Adrenal gland (tissue), 12 donors: ENCODE data around the gene EIPR1. TPM values are rescaled to one million over a fixed set of nuclear protein-coding genes. Genes with fewer than 3 reads are reported as not detected.

ENCODE experiments used
- DNase-seq, 7 donors: peaks; one replicate each; pipeline ENCODE4 v3.0.0-alpha.2; 2019 to 2020
- H3K27ac ChIP-seq, 5 donors: fragments of 200-600 bp; sonication (generic) in 4 of 5; 1 replicate in 3 of 5; 2 replicates in 2 of 5; pipeline versions ENCODE4 v1.5.1 to v1.8.0; 2016 to 2020; ENCODE audit warnings: mild to moderate bottlenecking in 1 of 5
- H3K27me3 ChIP-seq: fragments of 200-600 bp; 2 replicates; pipeline ENCODE4 v1.8.0; 2021
- H3K36me3 ChIP-seq, 2 donors: fragments of 200-600 bp; replicated peaks in 1 of 2; 1 replicate in 1 of 2; 2 replicates in 1 of 2; pipeline versions ENCODE4 v1.5.1 to v1.8.0; 2018 to 2022
- H3K4me1 ChIP-seq, 2 donors: fragments of 200-600 bp; replicated peaks in 1 of 2; 1 replicate in 1 of 2; 2 replicates in 1 of 2; pipeline versions ENCODE4 v1.5.1 to v1.8.0; 2018 to 2021
- H3K4me3 ChIP-seq, 4 donors: fragments of 200-600 bp; sonication (generic) in 3 of 4; one replicate each; pipeline ENCODE4 v1.5.1; 2016 to 2018
- H3K9me3 ChIP-seq, 3 donors: fragments of 200-600 bp; sonication (generic) in 1 of 3; replicated peaks in 1 of 3; 1 replicate in 2 of 3; 2 replicates in 1 of 3; pipeline versions ENCODE4 v1.5.1 to v1.8.0; 2016 to 2021
- POLR2A ChIP-seq, 2 donors: fragments of 450-650 bp; IDR thresholded peaks; one replicate each; pipeline ENCODE4 v1.6.1; 2017; ENCODE audit warnings: antibody characterized with exemption in 2 of 2, mild to moderate bottlenecking in 2 of 2, moderate library complexity in 1 of 2
- WGBS, 4 donors: extraction: QIAGEN DNeasy Blood & Tissue Kit in 2 of 4; methylation state at CpG; one replicate each; pipeline versions ENCODE4 v1.1.5 to v1.1.7; 2013 to 2017; 5-methylcytosine and 5-hydroxymethylcytosine counted together
- intact Hi-C, 2 donors: fragments of 100-400 bp; cut with DNase I; formaldehyde crosslinking; loops; one replicate each; pipeline versions ENCODE4 v1.14.1 to v1.15.0; 2022 to 2023
- polyA plus RNA-seq, 3 donors: library from polyadenylated mRNA; stranded (reverse); fragments of 200-250 nt in 2 of 3; fragments of 350-450 nt in 1 of 3; fragmentation: Illumina TruSeq in 1 of 3; extraction: RNeasy Lipid Tissue Mini Kit (QIAGEN cat#74804) in 1 of 3; gene quantifications; one replicate each; pipeline ENCODE4 v1.2.3, GENCODE V29; 2013 to 2014
- total RNA-seq, 9 donors: library from RNA; depleted of rRNA in 4 of 9; stranded (reverse); fragments of >200 nt in 4 of 9; fragments of 120-200 nt in 1 of 9; fragmentation: NEBNext Ultra II Directional in 1 of 9; extraction: Animal tissue kit (Norgen Biotek cat#: 25700) in 1 of 9; gene quantifications; one replicate each; pipeline versions ENCODE4 v1.1.0 to v1.2.4, GENCODE V29; 2013 to 2023
- TF ChIP-seq, protein P1 (sequence below), 6 experiments: fragments of 450-650 bp in 4 of 6; fragments of 200-600 bp in 2 of 6; sonication (generic) in 1 of 6; IDR thresholded peaks; 1 replicate in 5 of 6; 2 replicates in 1 of 6; pipeline versions ENCODE4 v1.5.1 to v1.8.0; 2016 to 2021; ENCODE audit warnings: antibody characterized with exemption in 6 of 6, mild to moderate bottlenecking in 2 of 6, moderate library complexity in 1 of 6
- donor health status: healthy with polysubstance abuse.
- donor health status: Bipolar disorder and iron deficiency.
- donor health status: DM: yes; HTN: yes; CAD: no.
- donor health status: DM: no; HTN: no; CAD: no.
- donor health status: DM: no; HTN: no; CAD: no.
- donor health status: DM: yes; HTN: yes; CAD: no.

EIPR1 gene
- total and polyA plus RNA-seq, 12 donors: 10.3 to 37.9 (median 28.5) TPM

DNA sequence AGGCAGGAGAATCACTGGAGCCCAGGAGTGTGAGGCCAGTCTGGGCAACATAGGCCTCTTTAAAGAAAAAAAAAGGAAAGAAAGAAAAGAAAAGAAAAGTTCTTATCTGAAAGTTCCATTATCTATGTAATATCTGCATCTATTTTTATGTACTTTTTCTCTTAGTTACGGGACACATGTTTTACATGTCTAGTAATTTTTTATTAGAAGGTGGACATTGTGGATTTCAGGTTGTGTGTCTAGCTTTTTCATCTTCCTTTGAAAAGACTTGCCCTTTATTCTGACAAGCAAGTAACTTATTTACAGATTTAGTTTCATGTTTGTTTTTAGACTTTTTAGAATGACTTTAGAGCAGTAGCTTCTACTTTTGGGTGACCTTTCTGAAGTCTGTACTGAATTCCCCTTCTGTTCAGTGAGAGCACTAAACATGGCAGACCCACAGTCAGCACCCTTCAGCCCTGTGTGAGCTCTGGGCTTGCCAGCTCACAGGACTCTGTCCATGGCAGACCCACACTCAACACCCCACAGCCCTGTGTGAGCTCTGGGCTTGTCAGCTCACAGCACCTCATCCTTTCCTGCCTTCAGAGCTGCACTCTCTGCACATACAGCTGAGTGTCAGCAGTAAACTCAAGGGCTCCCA is 19.4 kb upstream of the EIPR1 start:
- Histone ChIP-seq H3K9me3 (peaks cover 0 to 18% (median 8%) of the 10 kb centered on the region in 3 donors), H3K27ac (no peak overlapping the region), H3K4me1 (peaks cover 0 to 13% of the 10 kb centered on the region in 2 donors), H3K27me3 (no peaks in the 10 kb centered on the region), H3K36me3 (peaks cover 0 to 19% of the 10 kb centered on the region in 2 donors), H3K4me3 (no peak overlapping the region)
- DNase-seq: no peak
- intact Hi-C loops: no loop called here
- TF ChIP-seq, protein P1, sequence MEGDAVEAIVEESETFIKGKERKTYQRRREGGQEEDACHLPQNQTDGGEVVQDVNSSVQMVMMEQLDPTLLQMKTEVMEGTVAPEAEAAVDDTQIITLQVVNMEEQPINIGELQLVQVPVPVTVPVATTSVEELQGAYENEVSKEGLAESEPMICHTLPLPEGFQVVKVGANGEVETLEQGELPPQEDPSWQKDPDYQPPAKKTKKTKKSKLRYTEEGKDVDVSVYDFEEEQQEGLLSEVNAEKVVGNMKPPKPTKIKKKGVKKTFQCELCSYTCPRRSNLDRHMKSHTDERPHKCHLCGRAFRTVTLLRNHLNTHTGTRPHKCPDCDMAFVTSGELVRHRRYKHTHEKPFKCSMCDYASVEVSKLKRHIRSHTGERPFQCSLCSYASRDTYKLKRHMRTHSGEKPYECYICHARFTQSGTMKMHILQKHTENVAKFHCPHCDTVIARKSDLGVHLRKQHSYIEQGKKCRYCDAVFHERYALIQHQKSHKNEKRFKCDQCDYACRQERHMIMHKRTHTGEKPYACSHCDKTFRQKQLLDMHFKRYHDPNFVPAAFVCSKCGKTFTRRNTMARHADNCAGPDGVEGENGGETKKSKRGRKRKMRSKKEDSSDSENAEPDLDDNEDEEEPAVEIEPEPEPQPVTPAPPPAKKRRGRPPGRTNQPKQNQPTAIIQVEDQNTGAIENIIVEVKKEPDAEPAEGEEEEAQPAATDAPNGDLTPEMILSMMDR (IDR thresholded peaks at IDR 0.05): no peak
- TF ChIP-seq POLR2A (IDR thresholded peaks at IDR 0.05): no peak
- 98 to 100% (median 100%) methylated on average over 1 of the region's 1 CpG for WGBS, 4 donors

DNA sequence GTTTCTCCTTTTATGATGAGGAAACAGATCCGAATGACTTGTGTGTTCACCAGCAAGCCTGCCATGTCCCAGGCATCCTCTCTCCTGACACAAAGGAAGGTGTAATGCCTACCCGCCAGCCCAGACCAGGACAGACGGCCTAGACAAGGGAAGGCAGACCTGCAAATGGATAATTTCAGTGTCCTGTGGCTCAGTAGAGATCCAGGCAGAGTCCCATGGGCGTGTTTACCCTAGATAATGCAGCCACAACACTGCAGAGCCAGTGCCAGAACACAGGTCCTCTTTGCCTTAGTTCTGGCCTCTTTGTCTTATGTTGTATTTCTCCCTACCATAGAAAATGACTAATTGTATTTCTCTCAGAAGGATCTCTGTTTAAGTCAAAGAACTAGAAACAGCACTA is 14.6 kb upstream of the EIPR1 start:
- 90 to 98% (median 94%) methylated on average over 4 of the region's 4 CpGs for WGBS, 4 donors
- peaks cover 0 to 50% of the 10 kb centered on the region in 2 donors for H3K36me3 ChIP-seq

DNA sequence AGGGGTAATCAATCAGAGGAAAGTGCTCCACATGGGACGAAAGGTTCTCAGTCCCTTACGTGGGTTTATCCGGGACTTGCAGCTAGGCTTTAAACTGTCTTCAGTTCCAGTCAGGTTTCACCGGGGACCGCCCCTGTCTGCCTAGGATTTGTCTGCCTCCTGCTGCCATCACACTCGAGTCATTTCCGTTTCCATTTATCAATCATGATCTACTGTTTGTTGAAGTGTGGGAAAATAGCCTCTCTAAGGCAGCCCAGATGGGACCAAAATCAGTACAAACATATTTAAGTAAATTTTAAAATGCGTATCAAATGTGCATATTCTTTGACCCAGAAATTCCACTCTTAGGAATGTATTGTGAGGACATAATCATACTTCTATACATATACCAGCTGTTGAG is 12.4 kb upstream of the EIPR1 start:
- TF ChIP-seq POLR2A (IDR thresholded peaks at IDR 0.05): no peak
- TF ChIP-seq, protein P1 (IDR thresholded peaks at IDR 0.05): no peak

More for the DNA sequence above, 14.6 kb upstream of the EIPR1 start:
- DNase-seq: no peak
- intact Hi-C loops: no loop called here
- H3K4me3 ChIP-seq: no peak overlapping the region
- TF ChIP-seq, protein P1 (IDR thresholded peaks at IDR 0.05): no peak
- TF ChIP-seq POLR2A (IDR thresholded peaks at IDR 0.05): no peak
- H3K27me3 ChIP-seq: no peaks in the 10 kb centered on the region
- no peak overlapping the region for H3K27ac ChIP-seq
- H3K4me1 ChIP-seq: no peaks in the 10 kb centered on the region
- peaks cover 0 to 18% (median 8%) of the 10 kb centered on the region in 3 donors for H3K9me3 ChIP-seq

DNA sequence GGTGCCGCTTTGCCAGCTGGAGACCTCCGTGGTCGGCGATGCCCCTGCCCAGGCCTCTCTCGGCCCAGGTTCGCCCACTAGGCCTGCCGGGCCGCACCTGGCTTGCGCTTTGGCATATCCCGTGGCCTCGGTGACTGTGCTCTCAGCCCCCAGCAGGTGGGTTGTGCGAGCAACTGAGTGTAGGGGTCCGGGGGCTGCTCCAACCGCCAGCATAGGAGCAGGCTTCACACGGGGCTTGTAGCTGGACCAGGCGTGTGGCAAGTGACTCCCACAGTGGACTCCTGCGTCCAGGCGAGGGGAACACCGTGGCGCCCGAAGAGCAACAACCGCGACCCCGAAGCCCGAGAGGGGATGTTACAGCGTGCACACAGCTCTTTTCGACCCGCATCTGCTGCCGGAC is 11.6 kb upstream of the EIPR1 start:
- Histone ChIP-seq H3K27me3 (no peaks in the 10 kb centered on the region), H3K4me1 (peaks cover 0 to 6% of the 10 kb centered on the region in 2 donors), H3K9me3 (no peaks in the 10 kb centered on the region), H3K4me3 (no peak overlapping the region), H3K36me3 (peaks cover 0 to 50% of the 10 kb centered on the region in 2 donors), H3K27ac (no peak overlapping the region)
- WGBS, 4 donors: 95 to 98% (median 98%) methylated on average over 18 to 29 of the region's 29 CpGs
- TF ChIP-seq, protein P1 (IDR thresholded peaks at IDR 0.05): no peak
- TF ChIP-seq POLR2A (IDR thresholded peaks at IDR 0.05): no peak
- DNase-seq: no peak
- intact Hi-C loops: no loop called here

More for the DNA sequence above, 12.4 kb upstream of the EIPR1 start:
- no peaks in the 10 kb centered on the region for H3K27me3 ChIP-seq
- no peaks in the 10 kb centered on the region for H3K4me1 ChIP-seq
- H3K9me3 ChIP-seq: no peaks in the 10 kb centered on the region
- intact Hi-C loops: no loop called here
- H3K36me3 ChIP-seq: peaks cover 0 to 50% of the 10 kb centered on the region in 2 donors
- H3K4me3 ChIP-seq: no peak overlapping the region
- H3K27ac ChIP-seq: no peak overlapping the region
- 92 to 95% (median 94%) methylated on average over 8 of the region's 8 CpGs for WGBS, 4 donors
- no peak for DNase-seq
